ENCODE results near the gene NSL1. TPM values are rescaled to one million over a fixed set of nuclear protein-coding genes. Genes with fewer than 3 reads are reported as not detected.

NSL1 gene
- total RNA-seq, 1 donor from 2014 or later: 30.2 TPM

DNA sequence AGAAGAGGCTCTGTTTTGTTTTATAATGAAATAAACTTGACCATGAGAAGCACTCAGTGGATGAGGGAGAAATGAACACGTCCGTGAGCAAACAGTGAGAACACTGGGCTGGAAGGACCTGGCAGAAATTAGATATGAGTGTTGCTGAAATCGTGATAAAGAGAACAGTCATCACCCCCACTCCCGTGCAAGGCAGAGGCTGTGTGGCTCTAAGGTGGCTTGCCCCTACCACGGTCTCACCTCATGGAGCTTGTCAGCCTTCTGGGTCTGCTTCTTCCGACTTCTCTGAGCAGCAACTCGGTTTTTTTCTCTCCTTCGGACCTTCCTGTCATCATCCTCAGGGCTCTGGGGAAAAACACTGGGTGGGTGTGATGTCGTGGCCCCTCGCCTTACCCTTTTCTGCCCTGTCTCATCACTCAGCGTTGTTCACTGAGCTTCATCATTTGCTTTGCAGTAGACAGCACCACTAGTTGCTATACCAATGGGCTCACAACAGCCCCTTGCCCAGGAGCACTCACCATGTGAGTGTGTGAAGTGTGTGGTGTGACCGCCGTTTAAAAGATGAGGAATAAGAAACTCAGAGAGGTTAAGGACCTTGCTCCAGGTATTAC, 94.8 kb downstream of the NSL1 start:
- DNase-seq (no peak), ATAC-seq (no peak)
- intact Hi-C loops (cut with DNase I): no loop called here
- H3K36me3 ChIP-seq: no peaks in the 10 kb centered on the region
- H3K27ac ChIP-seq: no peak overlapping the region
- TF ChIP-seq, protein P1, sequence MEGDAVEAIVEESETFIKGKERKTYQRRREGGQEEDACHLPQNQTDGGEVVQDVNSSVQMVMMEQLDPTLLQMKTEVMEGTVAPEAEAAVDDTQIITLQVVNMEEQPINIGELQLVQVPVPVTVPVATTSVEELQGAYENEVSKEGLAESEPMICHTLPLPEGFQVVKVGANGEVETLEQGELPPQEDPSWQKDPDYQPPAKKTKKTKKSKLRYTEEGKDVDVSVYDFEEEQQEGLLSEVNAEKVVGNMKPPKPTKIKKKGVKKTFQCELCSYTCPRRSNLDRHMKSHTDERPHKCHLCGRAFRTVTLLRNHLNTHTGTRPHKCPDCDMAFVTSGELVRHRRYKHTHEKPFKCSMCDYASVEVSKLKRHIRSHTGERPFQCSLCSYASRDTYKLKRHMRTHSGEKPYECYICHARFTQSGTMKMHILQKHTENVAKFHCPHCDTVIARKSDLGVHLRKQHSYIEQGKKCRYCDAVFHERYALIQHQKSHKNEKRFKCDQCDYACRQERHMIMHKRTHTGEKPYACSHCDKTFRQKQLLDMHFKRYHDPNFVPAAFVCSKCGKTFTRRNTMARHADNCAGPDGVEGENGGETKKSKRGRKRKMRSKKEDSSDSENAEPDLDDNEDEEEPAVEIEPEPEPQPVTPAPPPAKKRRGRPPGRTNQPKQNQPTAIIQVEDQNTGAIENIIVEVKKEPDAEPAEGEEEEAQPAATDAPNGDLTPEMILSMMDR (IDR thresholded peaks at IDR 0.05): no peak
- H3K4me3 ChIP-seq: no peak overlapping the region
- H3K27me3 ChIP-seq: peaks cover 4% of the 10 kb centered on the region
- peaks cover 26% of the 10 kb centered on the region for H3K4me1 ChIP-seq
- no peaks in the 10 kb centered on the region for H3K9me3 ChIP-seq

DNA sequence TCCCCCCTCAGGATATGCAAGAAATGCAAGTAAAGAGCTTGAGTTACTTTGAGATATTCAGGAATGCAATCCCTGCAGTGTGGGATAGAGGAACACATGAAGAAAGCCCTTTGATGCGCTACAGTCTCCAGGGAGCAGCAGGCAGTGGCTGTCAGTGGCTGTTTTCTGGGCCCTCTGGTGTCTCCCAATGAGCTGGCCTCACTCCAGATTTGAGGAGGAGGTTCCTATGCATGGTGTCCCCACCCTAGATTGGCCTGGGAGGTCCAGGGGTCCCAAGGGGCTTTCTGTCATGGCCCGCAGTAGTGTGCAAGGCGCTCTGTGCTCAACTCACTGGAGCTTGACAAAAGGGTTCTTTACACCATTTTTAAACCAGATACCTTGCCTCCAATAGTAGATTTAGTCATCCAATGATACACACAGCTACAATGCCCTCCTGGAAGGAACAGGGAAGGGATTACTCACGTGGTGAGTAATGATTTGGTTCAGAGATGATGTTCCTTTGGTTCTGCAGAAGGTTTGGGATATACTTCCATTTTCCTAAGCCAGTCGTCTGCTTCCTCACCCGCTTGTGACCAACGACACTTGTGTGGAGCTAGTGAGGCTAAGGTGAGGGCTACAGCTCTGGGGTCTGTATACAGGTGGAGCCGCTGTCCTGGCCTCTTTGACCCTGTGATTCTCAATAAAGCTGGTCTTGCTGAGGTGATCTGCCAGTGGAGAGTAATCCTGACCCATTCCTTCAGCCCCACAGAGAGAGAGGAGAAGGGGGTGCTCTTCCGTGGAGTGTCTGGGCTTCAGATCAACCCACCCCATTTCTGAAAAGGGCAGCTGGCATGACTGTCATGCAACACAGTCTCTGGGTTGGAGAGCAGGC, 98.6 kb downstream of the NSL1 start:
- no peak overlapping the region for H3K4me3 ChIP-seq
- no peaks in the 10 kb centered on the region for H3K36me3 ChIP-seq
- ATAC-seq (no peak), DNase-seq (no peak)
- intact Hi-C loops (cut with DNase I): no loop called here
- TF ChIP-seq, protein P1 (IDR thresholded peaks at IDR 0.05): no peak
- H3K9me3 ChIP-seq: no peaks in the 10 kb centered on the region
- peaks cover 2% of the 10 kb centered on the region for H3K4me1 ChIP-seq
- peaks cover 4% of the 10 kb centered on the region for H3K27me3 ChIP-seq
- no peak overlapping the region for H3K27ac ChIP-seq

DNA sequence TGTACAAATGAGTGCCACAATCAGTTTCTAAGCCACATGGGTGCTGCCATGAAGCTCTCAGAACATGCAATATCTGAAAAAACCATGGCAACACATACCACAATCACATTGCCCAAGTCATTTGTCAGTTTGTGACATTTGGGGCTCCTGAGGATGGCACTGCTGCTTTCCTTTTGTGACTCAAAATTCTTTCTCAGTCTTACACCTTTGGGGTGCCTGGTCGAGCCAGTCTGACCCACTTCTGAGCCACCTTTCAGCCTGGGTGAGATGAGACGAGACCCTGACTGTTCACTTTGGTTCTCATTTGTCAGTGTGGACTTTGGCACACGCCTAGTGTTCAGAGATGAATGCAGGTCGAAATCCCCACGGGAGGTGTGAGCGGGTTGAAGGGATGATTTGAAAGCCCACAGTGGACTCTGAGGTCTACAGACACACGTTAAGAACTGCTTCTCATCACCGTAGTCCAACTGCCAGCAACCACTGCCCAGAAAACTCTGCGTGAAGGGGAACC, 100.0 kb downstream of the NSL1 start:
- DNase-seq: no peak
- TF ChIP-seq, protein P1 (IDR thresholded peaks at IDR 0.05): no peak
- Histone ChIP-seq H3K4me3 (no peak overlapping the region), H3K27me3 (peaks cover 4% of the 10 kb centered on the region), H3K9me3 (no peaks in the 10 kb centered on the region), H3K4me1 (no peaks in the 10 kb centered on the region), H3K36me3 (no peaks in the 10 kb centered on the region), H3K27ac (no peak overlapping the region)
- ATAC-seq: no peak
- intact Hi-C loops (cut with DNase I): no loop called here

DNA sequence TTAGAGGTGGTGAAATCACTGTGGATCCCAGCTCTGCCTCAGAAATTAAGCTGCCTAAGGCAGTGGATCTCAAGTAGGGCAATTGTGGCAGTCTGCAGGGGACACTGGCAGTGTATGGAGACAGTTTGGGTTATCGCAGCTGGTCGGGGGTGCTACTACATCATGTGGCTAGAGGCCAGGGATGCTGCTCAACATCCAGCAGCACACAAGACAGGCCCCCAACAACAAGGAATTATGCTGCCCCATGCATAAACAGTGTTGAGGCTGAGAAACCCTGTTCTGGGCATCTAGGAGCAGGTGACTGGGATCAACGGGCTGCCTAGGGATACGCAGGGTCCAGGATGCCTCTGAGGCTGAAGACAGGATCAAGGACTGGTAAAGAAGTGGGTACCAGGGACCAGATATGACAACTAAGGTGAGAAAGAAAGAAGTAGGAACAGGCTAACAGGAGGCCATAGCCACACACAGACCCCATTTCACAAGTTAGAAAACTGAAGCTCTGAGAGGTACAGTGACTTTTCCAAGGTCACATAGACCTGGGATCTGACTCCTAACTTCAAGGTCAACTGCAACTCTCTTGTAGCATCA, 100.7 kb downstream of the NSL1 start:
- intact Hi-C loops (cut with DNase I): no loop called here
- Histone ChIP-seq H3K27ac (no peak overlapping the region), H3K4me1 (no peaks in the 10 kb centered on the region), H3K9me3 (no peaks in the 10 kb centered on the region), H3K36me3 (no peaks in the 10 kb centered on the region), H3K4me3 (no peak overlapping the region), H3K27me3 (peaks cover 4% of the 10 kb centered on the region)
- ATAC-seq (no peak), DNase-seq (no peak)
- TF ChIP-seq, protein P1 (IDR thresholded peaks at IDR 0.05): no peak

DNA sequence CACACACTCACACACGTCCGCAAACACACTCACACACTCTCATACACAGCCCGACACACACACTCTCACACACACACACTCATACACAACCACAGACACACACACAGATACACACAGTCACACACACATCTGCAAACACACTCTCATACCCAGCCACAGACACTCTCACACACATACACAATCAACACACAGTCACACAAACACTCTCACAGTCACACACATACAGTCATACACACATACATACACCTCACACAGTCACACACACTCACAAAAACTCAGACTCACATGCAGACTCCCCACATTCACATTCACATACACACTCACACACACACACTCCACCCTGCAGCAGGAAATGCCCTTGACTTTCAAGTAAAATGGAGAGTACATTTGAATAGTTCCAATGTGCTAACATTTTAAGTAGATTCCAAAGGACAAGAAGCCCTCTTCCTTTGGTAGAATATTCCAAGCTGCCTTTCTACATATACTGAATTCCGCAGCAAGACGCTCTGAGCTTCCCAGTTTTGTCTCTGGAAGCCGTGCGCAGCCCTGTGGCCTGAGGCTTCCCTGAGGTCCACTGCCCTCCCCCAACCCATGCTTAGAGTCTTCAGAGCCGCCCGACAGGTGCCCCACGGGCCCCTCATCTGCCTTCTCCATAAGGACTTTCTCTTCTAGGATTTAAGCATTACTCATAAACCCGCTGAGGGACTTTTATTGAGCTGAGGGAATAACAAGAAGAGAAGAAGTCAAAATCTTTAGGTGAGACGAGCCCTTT, 101.6 kb downstream of the NSL1 start:
- H3K36me3 ChIP-seq: no peaks in the 10 kb centered on the region
- TF ChIP-seq, protein P1 (IDR thresholded peaks at IDR 0.05): no peak
- H3K27me3 ChIP-seq: no peaks in the 10 kb centered on the region
- no peaks in the 10 kb centered on the region for H3K4me1 ChIP-seq
- intact Hi-C loops (cut with DNase I): no loop called here
- H3K27ac ChIP-seq: no peak overlapping the region
- H3K4me3 ChIP-seq: no peak overlapping the region
- DNase-seq (no peak), ATAC-seq (no peak)
- no peaks in the 10 kb centered on the region for H3K9me3 ChIP-seq

All from upper lobe of right lung (tissue), 1 donor.